ENCODE data around the gene CCDC15.

Gene CCDC15

DNA sequence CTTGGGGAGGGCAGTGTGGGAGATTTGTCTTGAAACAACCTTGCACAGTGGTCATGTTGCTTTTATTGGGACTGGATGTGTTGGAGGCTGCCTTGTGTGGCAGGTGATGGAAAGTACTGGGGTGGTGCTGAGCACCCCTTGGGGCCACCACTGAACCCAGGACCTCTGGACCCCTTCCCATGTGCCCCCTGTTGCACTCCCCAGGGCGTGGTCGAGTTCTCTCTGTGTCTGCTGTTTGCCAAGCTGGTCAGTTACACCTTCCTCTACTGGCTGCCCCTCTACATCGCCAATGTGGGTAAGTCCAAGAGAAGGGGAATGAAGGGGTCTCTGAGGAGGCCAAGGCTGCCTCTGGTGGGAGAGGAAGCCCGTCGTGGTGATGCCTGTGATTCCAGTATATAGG lies 128.0 kb downstream of the CCDC15 start:
- DNase-seq (ENCODE audit: extremely low read depth, low read depth) = no peak
- H3K4me3 ChIP-seq (replicated peaks; ENCODE audit: low read depth, low read length) = no peak overlapping the region
- TF ChIP-seq, protein P1, sequence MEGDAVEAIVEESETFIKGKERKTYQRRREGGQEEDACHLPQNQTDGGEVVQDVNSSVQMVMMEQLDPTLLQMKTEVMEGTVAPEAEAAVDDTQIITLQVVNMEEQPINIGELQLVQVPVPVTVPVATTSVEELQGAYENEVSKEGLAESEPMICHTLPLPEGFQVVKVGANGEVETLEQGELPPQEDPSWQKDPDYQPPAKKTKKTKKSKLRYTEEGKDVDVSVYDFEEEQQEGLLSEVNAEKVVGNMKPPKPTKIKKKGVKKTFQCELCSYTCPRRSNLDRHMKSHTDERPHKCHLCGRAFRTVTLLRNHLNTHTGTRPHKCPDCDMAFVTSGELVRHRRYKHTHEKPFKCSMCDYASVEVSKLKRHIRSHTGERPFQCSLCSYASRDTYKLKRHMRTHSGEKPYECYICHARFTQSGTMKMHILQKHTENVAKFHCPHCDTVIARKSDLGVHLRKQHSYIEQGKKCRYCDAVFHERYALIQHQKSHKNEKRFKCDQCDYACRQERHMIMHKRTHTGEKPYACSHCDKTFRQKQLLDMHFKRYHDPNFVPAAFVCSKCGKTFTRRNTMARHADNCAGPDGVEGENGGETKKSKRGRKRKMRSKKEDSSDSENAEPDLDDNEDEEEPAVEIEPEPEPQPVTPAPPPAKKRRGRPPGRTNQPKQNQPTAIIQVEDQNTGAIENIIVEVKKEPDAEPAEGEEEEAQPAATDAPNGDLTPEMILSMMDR (IDR thresholded peaks at IDR 0.05; ENCODE audit: low read depth, low read length, missing control alignments) = no peak

DNA sequence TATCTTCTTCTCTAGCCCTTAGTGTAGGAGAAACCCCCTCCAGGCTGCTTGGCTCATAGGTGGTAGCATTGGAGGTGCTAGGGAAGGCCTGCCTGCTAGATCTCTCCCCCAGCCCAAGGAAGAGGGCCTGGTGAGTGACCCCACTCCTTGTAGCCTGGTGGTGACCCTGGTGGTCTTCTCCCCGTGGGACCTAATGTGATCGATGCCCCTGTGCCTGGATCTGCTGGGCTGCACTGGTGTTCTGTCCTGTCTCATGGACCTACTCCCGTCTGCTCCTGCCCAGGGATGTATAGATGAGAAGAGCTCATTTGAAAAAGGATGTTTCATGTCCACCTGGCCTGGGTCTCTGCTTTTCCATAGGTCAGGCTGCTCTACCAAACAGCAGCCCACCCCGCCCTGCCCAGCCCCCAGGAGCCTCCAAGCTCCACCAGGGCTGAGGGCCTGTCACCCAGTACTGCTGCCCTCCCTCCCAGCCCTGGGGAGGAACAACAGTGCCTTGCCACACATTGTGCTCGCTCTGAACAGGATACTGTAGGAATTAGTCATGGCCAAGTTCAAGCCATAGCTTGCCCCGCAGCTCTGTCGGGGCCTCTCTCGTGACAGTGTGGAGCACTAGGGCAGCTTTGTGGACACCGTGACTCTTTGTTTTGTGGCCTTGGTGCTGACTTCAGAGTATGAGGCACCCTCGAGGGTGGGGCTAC lies 128.8 kb downstream of the CCDC15 start:
- DNase-seq (ENCODE audit: extremely low read depth, low read depth) = no peak
- H3K4me3 ChIP-seq (replicated peaks; ENCODE audit: low read depth, low read length) = no peak overlapping the region
- TF ChIP-seq, protein P1 (IDR thresholded peaks at IDR 0.05; ENCODE audit: low read depth, low read length, missing control alignments) = no peak

DNA sequence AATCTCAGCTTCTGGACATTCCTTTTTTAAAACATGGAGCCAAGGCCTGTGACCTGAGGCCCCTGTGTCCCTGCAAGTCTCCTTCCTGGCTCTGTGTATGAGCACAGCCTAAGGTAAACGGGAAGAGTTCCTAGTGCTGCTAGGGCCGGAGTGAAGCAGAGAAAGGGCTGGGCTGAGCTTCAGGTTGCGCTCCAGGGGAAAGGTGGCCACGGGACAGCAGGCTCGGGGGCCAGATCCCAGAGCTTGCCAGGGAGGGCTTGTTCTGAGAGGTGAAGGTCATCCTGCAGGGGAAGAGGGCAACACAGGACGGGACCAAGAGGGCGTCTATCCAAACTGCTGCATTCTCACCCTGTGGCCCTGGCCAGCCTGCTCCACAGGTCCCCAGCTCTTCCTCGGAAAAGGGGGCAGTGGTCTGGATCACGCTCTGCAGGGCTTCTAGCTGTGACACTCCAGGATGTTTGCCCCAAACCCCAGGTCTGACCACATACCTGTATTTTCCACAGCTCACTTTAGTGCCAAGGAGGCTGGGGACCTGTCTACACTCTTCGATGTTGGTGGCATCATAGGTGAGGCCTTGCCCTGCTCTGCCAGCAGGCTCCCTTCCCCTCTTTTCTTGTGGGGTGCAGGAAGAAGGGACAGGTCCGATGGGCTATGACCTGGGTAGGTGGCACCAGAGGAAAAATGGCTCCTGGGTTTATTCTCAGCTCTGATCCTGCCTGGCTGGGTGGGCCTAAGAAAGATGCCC lies 129.5 kb downstream of the CCDC15 start:
- no peak overlapping the region for H3K4me3 ChIP-seq (replicated peaks; ENCODE audit: low read depth, low read length)
- TF ChIP-seq, protein P1 (IDR thresholded peaks at IDR 0.05; ENCODE audit: low read depth, low read length, missing control alignments) = no peak
- DNase-seq (ENCODE audit: extremely low read depth, low read depth) = no peak

DNA sequence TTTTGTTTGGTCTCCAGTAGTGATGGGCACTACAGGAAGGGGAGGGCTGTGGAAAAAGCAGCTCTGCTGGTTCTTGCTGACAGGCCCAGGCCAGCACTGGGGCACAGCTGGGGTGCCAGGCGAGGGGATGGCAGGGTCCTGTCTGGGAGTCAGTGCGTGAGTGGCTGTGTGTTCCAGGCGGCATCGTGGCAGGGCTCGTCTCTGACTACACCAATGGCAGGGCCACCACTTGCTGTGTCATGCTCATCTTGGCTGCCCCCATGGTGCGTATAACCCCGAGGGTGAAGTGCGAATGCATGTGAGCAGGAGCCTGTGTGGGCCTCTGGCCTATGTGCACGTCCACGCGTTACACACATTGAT lies 130.0 kb downstream of the CCDC15 start:
- TF ChIP-seq, protein P1 (IDR thresholded peaks at IDR 0.05; ENCODE audit: low read depth, low read length, missing control alignments) = no peak
- H3K4me3 ChIP-seq (replicated peaks; ENCODE audit: low read depth, low read length) = no peak overlapping the region
- DNase-seq (ENCODE audit: extremely low read depth, low read depth) = no peak

DNA sequence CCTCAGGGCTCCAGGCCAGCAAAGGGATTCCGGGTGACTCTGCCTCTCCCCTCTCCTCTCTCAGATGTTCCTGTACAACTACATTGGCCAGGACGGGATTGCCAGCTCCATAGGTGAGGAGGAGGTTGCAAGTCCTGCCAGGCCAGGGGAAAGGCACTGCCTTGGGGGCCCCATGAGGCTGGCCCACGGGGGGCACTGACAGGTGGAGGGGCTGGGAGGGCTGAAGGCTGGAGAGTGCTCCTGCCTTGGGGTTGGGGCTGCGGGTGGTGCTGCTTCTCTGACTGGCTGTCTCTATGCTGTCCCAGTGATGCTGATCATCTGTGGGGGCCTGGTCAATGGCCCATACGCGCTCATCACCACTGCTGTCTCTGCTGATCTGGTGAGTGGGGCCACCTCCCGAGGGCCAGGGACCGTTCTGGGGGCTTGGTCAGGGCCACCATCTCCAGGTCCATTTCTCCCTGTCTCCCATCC lies 130.8 kb downstream of the CCDC15 start:
- DNase-seq (ENCODE audit: extremely low read depth, low read depth) = no peak
- H3K4me3 ChIP-seq (replicated peaks; ENCODE audit: low read depth, low read length) = no peak overlapping the region
- TF ChIP-seq, protein P1 (IDR thresholded peaks at IDR 0.05; ENCODE audit: low read depth, low read length, missing control alignments) = no peak

DNA sequence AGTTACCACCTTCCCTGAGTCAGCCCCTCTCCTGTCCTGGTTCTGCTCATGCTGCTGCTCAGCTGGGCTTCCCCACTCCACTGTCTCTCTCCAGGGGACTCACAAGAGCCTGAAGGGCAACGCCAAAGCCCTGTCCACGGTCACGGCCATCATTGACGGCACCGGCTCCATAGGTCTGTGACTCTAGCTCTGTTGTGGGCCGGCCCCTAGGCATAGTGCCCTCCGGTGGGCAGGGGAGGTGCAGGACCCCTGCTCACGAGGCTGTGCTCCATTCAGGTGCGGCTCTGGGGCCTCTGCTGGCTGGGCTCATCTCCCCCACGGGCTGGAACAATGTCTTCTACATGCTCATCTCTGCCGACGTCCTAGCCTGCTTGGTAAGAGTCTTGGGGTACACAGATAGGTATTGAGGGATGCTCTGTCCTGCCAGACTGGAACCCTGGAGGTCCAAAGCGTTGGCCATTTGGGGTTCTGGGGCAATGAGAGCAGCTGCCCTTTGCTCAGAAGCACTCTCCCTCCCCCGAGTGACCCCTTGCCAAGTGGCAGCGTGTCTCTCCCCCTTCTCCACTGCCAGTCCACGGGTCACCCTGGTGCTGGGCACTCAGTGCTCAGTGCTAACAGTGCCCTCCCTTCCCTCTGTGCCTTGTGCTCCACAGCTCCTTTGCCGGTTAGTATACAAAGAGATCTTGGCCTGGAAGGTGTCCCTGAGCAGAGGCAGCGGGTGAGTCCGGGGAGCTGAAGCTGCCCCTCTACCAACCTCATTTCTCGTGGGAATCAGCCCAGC lies 131.5 kb downstream of the CCDC15 start:
- no peak overlapping the region for H3K4me3 ChIP-seq (replicated peaks; ENCODE audit: low read depth, low read length)
- DNase-seq (ENCODE audit: extremely low read depth, low read depth) = no peak
- TF ChIP-seq, protein P1 (IDR thresholded peaks at IDR 0.05; ENCODE audit: low read depth, low read length, missing control alignments) = no peak
